ENCODE measurements around the gene PTPRN2.

- no peak for TF ChIP-seq SIN3A (IDR thresholded peaks at IDR 0.05; ENCODE audit: borderline replicate concordance, insufficient read depth, low read depth, low read length)
- no peak for TF ChIP-seq CTCF (IDR thresholded peaks at IDR 0.05)
- no peak for TF ChIP-seq POLR2AphosphoS5 (IDR thresholded peaks at IDR 0.05; ENCODE audit: low read depth, low read length)
- TF ChIP-seq, protein P1, sequence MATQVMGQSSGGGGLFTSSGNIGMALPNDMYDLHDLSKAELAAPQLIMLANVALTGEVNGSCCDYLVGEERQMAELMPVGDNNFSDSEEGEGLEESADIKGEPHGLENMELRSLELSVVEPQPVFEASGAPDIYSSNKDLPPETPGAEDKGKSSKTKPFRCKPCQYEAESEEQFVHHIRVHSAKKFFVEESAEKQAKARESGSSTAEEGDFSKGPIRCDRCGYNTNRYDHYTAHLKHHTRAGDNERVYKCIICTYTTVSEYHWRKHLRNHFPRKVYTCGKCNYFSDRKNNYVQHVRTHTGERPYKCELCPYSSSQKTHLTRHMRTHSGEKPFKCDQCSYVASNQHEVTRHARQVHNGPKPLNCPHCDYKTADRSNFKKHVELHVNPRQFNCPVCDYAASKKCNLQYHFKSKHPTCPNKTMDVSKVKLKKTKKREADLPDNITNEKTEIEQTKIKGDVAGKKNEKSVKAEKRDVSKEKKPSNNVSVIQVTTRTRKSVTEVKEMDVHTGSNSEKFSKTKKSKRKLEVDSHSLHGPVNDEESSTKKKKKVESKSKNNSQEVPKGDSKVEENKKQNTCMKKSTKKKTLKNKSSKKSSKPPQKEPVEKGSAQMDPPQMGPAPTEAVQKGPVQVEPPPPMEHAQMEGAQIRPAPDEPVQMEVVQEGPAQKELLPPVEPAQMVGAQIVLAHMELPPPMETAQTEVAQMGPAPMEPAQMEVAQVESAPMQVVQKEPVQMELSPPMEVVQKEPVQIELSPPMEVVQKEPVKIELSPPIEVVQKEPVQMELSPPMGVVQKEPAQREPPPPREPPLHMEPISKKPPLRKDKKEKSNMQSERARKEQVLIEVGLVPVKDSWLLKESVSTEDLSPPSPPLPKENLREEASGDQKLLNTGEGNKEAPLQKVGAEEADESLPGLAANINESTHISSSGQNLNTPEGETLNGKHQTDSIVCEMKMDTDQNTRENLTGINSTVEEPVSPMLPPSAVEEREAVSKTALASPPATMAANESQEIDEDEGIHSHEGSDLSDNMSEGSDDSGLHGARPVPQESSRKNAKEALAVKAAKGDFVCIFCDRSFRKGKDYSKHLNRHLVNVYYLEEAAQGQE (IDR thresholded peaks at IDR 0.05; ENCODE audit: insufficient read depth in 1 of 2, low read depth in 2 of 2, low read length in 1 of 2) = no peak
Measured at GRCh38 chr7:157623556-157623955, 964.1 kb downstream of the PTPRN2 start.
